DOHH2 (cell line): Measurements from ENCODE around the gene PACSIN1.

Source experiments
- H3F3A ChIP-seq: fragments of 200-600 bp; sonication (generic), shearing (Covaris generic); 2 replicates; pipeline ENCODE4 v1.6.0; 2016; ENCODE audit warnings: antibody characterized with exemption, mild to moderate bottlenecking; ENCODE audit not compliant: control insufficient read depth, insufficient read depth
- H3K27ac ChIP-seq: fragments of 200-600 bp; sonication (generic); 2 replicates; pipeline ENCODE4 v1.5.1; 2014; ENCODE audit warnings: low read depth, mild to moderate bottlenecking, low read length, moderate library complexity
- H3K27me3 ChIP-seq: fragments of 200-600 bp; sonication (generic); 2 replicates; pipeline ENCODE4 v1.6.1; 2014; ENCODE audit warnings: mild to moderate bottlenecking, low read length, mixed read lengths; ENCODE audit not compliant: control insufficient read depth
- H3K36me3 ChIP-seq: fragments of 200-600 bp; sonication (generic); 2 replicates; pipeline ENCODE4 v1.6.1; 2014; ENCODE audit warnings: mild to moderate bottlenecking, low read length, moderate library complexity, mixed read lengths; ENCODE audit not compliant: control insufficient read depth
- H3K4me1 ChIP-seq: fragments of 200-600 bp; sonication (generic); 2 replicates; pipeline ENCODE4 v1.6.1; 2014; ENCODE audit warnings: mild to moderate bottlenecking, low read length, mixed read lengths; ENCODE audit not compliant: control insufficient read depth
- H3K4me2 ChIP-seq: fragments of 200-600 bp; sonication (generic); 2 replicates; pipeline ENCODE4 v1.6.0; 2014; ENCODE audit warnings: mild to moderate bottlenecking, low read length, moderate library complexity
- H3K4me3 ChIP-seq: fragments of 200-600 bp; sonication (generic); 2 replicates; pipeline ENCODE4 v1.5.1; 2014; ENCODE audit warnings: mild to moderate bottlenecking, low read length, mixed read lengths
- H3K79me2 ChIP-seq: fragments of 200-600 bp; sonication (generic); 2 replicates; pipeline ENCODE4 v1.6.1; 2014; ENCODE audit warnings: mild to moderate bottlenecking, low read length, mixed read lengths; ENCODE audit not compliant: control insufficient read depth
- H3K9me2 ChIP-seq: fragments of 200-600 bp; sonication (generic); replicated peaks from 2 replicates; pipeline ENCODE4 v1.6.1; 2014; ENCODE audit warnings: mild to moderate bottlenecking, low read length, mixed read lengths; ENCODE audit not compliant: control insufficient read depth
- H3K9me3 ChIP-seq: fragments of 200-600 bp; sonication (generic); 2 replicates; pipeline ENCODE4 v1.6.1; 2014; ENCODE audit warnings: antibody characterized with exemption, low read length, mixed read lengths; ENCODE audit not compliant: control insufficient read depth, insufficient read depth
- H4K20me1 ChIP-seq: fragments of 200-600 bp; sonication (generic); 2 replicates; pipeline ENCODE4 v1.6.0; 2014; ENCODE audit warnings: low read depth, mild to moderate bottlenecking, antibody characterized with exemption, low read length, moderate library complexity; ENCODE audit not compliant: control insufficient read depth, insufficient read depth
- EZH2phosphoT487 ChIP-seq: fragments of 200-600 bp; sonication (generic); IDR thresholded peaks from 2 replicates; pipeline ENCODE4 v1.6.1; 2017; ENCODE audit warnings: borderline replicate concordance, mild to moderate bottlenecking, antibody characterized with exemption, low read length, moderate library complexity, mixed read lengths
- TF ChIP-seq, protein P1 (sequence below): fragments of 200-600 bp; sonication (generic); IDR thresholded peaks from one replicate; pipeline ENCODE4 v1.5.1; 2014; ENCODE audit warnings: antibody characterized with exemption, mild to moderate bottlenecking, low read depth, low read length; ENCODE audit not compliant: poor library complexity, severe bottlenecking

The PACSIN1 gene

DNA sequence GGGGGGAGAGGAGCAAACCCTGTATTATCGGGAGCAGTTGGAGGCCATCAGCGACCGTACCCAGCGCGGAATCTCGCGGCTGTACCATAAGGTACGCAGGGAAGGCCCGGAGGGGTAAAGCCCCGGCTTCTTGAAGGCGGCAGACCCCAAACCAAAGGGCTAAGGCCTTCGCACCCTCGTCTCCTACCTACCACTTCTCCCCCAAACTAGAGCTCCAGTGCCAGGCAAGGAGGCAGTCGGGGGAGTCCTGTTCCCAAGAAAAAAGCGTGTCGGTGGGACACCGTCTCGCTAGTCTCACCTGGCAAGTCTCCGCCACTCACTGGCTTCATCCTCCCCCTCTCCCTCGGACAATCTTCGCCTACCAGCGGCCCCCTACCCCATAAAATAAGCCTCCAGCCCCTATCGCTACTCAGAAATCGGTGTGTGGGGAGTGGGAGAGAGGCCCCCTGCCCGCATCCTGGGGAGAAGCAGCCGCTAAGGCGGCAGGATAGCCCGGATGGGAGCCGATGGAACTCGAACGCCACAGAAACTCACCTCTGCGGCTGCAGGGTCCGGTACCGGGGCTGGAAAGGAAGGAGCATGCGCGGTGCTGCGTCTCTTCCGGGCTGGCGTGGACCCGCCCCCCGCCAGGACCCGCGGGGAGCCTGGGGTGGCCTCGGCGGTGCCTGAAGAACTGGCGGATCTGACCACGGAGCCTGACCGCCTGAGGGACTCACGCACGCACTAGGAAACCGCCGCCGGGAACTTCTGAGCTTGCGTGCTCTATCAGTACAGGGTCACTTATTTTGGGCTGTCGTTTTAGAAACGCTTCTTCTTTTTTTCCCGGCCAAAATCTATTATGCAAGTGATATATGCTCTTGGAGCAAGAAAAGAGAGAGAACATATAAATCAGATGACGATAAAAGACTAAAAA, 40.1 kb upstream of the PACSIN1 start, which contains the start of gene RPS10:
RPS10 (minus strand) TSS at position 572 of the 913 bp plus-strand sequence. CDS start 848 bp downstream, outside the sequence.
- Histone ChIP-seq H3K27me3 (no peaks in the 10 kb centered on the region; the same call in 1 of the 2 replicates), H3K9me2 (no peaks in the 10 kb centered on the region), H3K4me1 (peaks cover 32% of the 10 kb centered on the region), H3F3A (peaks cover 32% of the 10 kb centered on the region), H4K20me1 (peaks cover 18% of the 10 kb centered on the region; the same call in 1 of the 2 replicates), H3K4me2 (peak within 1 kb of the TSS; percentile 93), H3K9me3 (no peaks in the 10 kb centered on the region), H3K27ac (peak within 1 kb of the TSS; percentile 69), H3K79me2 (peaks cover 49% of the 10 kb centered on the region), H3K4me3 (peak within 1 kb of the TSS; percentile 99), H3K36me3 (peaks cover 50% of the 10 kb centered on the region)
- TF ChIP-seq, protein P1, sequence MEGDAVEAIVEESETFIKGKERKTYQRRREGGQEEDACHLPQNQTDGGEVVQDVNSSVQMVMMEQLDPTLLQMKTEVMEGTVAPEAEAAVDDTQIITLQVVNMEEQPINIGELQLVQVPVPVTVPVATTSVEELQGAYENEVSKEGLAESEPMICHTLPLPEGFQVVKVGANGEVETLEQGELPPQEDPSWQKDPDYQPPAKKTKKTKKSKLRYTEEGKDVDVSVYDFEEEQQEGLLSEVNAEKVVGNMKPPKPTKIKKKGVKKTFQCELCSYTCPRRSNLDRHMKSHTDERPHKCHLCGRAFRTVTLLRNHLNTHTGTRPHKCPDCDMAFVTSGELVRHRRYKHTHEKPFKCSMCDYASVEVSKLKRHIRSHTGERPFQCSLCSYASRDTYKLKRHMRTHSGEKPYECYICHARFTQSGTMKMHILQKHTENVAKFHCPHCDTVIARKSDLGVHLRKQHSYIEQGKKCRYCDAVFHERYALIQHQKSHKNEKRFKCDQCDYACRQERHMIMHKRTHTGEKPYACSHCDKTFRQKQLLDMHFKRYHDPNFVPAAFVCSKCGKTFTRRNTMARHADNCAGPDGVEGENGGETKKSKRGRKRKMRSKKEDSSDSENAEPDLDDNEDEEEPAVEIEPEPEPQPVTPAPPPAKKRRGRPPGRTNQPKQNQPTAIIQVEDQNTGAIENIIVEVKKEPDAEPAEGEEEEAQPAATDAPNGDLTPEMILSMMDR = no peak
- no peak for TF ChIP-seq EZH2phosphoT487

DNA sequence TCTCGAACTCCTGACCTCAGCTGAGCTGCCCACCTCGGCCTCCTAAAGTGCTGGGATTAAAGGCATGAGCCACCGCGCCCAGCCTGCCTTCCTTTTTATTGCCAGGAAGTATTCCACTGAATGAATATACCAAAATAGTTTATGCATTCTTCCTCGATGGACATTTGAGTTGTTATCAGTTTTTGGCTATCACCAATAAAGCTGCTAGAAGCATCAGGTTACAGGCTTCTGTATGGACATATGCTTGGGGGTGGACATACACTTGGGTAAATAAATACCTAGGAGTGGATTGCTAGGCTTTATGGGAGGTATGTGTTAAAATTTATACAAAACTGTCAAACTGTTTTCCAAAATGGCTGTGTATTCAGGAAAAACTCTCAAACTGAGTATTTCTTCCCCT, 30.0 kb upstream of the PACSIN1 start:
- Histone ChIP-seq H4K20me1 (no peaks in the 10 kb centered on the region), H3K4me3 (no peak overlapping the region), H3K27ac (no peak overlapping the region), H3K4me1 (peaks cover 10% of the 10 kb centered on the region), H3K36me3 (no peaks in the 10 kb centered on the region), H3K4me2 (no peak overlapping the region), H3F3A (no peaks in the 10 kb centered on the region), H3K79me2 (no peaks in the 10 kb centered on the region), H3K9me3 (peaks cover 10% of the 10 kb centered on the region; the same call in 1 of the 2 replicates), H3K9me2 (no peaks in the 10 kb centered on the region), H3K27me3 (no peaks in the 10 kb centered on the region)
- TF ChIP-seq, protein P1 = no peak
- TF ChIP-seq EZH2phosphoT487 = no peak

DNA sequence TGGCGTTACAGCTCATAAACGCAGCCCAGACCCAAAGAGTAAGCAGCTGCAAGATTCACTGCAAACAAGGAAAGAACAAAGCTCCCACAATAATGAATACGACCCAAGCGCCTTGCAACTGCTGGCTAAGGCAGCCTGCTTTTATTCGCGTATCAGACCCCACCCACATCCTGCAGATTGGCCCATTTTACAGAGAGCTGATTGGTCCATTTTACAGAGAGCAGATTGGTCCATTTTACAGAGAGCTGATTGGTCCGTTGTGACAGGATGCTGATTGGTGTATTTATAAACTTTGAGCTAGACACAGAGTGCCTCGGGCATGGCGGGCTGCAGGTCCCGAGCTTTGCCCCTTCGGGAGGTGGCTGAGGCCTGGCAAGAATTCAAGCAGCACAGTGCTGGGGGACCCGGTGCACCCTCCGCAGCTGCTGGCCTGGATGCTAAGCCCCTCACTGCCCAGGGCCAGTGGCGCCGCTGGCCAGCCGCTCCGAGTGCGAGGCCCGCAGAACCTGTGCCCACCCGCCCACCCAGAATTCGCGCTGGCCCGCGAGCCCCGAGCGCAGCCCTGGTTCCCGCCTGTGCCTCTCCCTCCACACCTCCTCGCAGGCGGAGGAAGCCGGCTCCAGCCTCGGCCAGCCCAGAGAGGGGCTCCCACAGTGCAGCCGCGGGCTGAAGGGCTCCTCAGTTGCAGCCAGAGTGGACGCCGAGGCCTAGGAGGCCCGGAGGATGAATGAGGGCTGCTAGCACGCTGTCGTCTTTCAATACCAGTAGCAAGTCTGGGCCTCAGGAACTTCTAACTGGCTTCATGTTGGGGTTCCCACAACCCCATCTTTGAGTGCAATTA, 28.9 kb upstream of the PACSIN1 start:
- H3K4me2 ChIP-seq = no peak overlapping the region
- no peaks in the 10 kb centered on the region for H3K27me3 ChIP-seq
- no peaks in the 10 kb centered on the region for H3K79me2 ChIP-seq
- peaks cover 19% of the 10 kb centered on the region for H3K4me1 ChIP-seq
- H3K4me3 ChIP-seq = no peak overlapping the region
- H3F3A ChIP-seq = peaks cover 6% of the 10 kb centered on the region
- H4K20me1 ChIP-seq = no peaks in the 10 kb centered on the region
- no peaks in the 10 kb centered on the region for H3K36me3 ChIP-seq
- peaks cover 10% of the 10 kb centered on the region; the same call in 1 of the 2 replicates for H3K9me3 ChIP-seq
- no peak overlapping the region for H3K27ac ChIP-seq
- no peaks in the 10 kb centered on the region for H3K9me2 ChIP-seq
- TF ChIP-seq, protein P1 = no peak
- TF ChIP-seq EZH2phosphoT487 = no peak
